CD14-positive monocyte (primary cell): ENCODE measurements around the gene ABHD1. TPM values are rescaled to one million over a fixed set of nuclear protein-coding genes. Genes with fewer than 3 reads are reported as not detected.
"Not testable (repeated sequence)": the region's sequence is repeated elsewhere in the genome, so short reads cannot be mapped to it uniquely, and the experiment has no call there.

Source experiments
- DNase-seq, 3 donors: peaks; one replicate each; pipeline ENCODE4 v3.0.0-alpha.2; 2011 to 2022
- H2AFZ ChIP-seq: 2 replicates; pipeline ENCODE4 v1.6.0; 2012; ENCODE audit warnings: mild to moderate bottlenecking, low read depth, low read length, inconsistent platforms; ENCODE audit not compliant: insufficient read depth, poor library complexity, severe bottlenecking
- H3K27ac ChIP-seq, 2 donors: 1 replicate in 1 of 2; 2 replicates in 1 of 2; pipeline ENCODE4 v1.5.1; 2012 to 2013; ENCODE audit warnings: low read length in 2 of 2, control low read depth in 1 of 2, inconsistent platforms in 1 of 2, low read depth in 1 of 2, mild to moderate bottlenecking in 1 of 2
- H3K27me3 ChIP-seq, 2 donors: one replicate each; pipeline versions ENCODE4 v1.6.0 to v1.6.1; 2011 to 2013; ENCODE audit warnings: low read length in 2 of 2; ENCODE audit not compliant: control insufficient read depth in 2 of 2, insufficient read depth in 2 of 2
- H3K36me3 ChIP-seq, 2 donors: replicated peaks in 1 of 2; 1 replicate in 1 of 2; 2 replicates in 1 of 2; pipeline versions ENCODE4 v1.5.1 to v1.6.1; 2012 to 2013; ENCODE audit warnings: low read length in 2 of 2, control low read depth in 1 of 2, inconsistent platforms in 1 of 2, mild to moderate bottlenecking in 1 of 2; ENCODE audit not compliant: insufficient read depth in 2 of 2, control insufficient read depth in 1 of 2
- H3K4me1 ChIP-seq, 2 donors: 1 replicate in 1 of 2; 2 replicates in 1 of 2; pipeline versions ENCODE4 v1.5.1 to v1.6.1; 2012 to 2013; ENCODE audit warnings: low read length in 2 of 2, control low read depth in 1 of 2, inconsistent platforms in 1 of 2, mild to moderate bottlenecking in 1 of 2, moderate library complexity in 1 of 2; ENCODE audit not compliant: insufficient read depth in 2 of 2, control insufficient read depth in 1 of 2
- H3K4me2 ChIP-seq: replicated peaks from 2 replicates; pipeline ENCODE3; 2012; ENCODE audit warnings: low read length, moderate library complexity, mild to moderate bottlenecking; ENCODE audit not compliant: poor library complexity, severe bottlenecking; ENCODE audit errors: extremely low read depth
- H3K4me3 ChIP-seq, 3 experiments: fragments of 200-600 bp in 1 of 3; sonication (generic) in 1 of 3; replicated peaks in 1 of 3; 1 replicate in 2 of 3; 2 replicates in 1 of 3; pipeline ENCODE4 v1.5.1; 2011 to 2013; ENCODE audit warnings: low read length in 3 of 3, mild to moderate bottlenecking in 3 of 3, control low read depth in 2 of 3, low read depth in 2 of 3, inconsistent platforms in 1 of 3, moderate library complexity in 1 of 3
- H3K79me2 ChIP-seq: 2 replicates; pipeline ENCODE4 v1.6.0; 2012; ENCODE audit warnings: mild to moderate bottlenecking, control low read depth, inconsistent platforms, low read length, moderate library complexity; ENCODE audit not compliant: insufficient read depth
- H3K9ac ChIP-seq: 2 replicates; pipeline ENCODE4 v1.6.0; 2017; ENCODE audit warnings: low read length, mild to moderate bottlenecking; ENCODE audit not compliant: insufficient read depth, poor library complexity, severe bottlenecking
- H3K9me3 ChIP-seq, 2 donors: replicated peaks in 1 of 2; 1 replicate in 1 of 2; 2 replicates in 1 of 2; pipeline versions ENCODE4 v1.5.1 to v1.6.1; 2012 to 2013; ENCODE audit warnings: low read length in 2 of 2, control low read depth in 1 of 2; ENCODE audit not compliant: control insufficient read depth in 1 of 2, insufficient read depth in 1 of 2
- H4K20me1 ChIP-seq: 2 replicates; pipeline ENCODE4 v1.6.0; 2012; ENCODE audit warnings: mild to moderate bottlenecking, low read length, control low read depth, moderate library complexity; ENCODE audit not compliant: insufficient read depth
- H3K27ac Mint-ChIP-seq, 7 donors: one replicate each; pipeline ENCODE4 v1.8.0; 2020; ENCODE audit warnings: mild to moderate bottlenecking in 7 of 7, mixed read lengths in 7 of 7, moderate library complexity in 6 of 7, inconsistent platforms in 2 of 7
- H3K27me3 Mint-ChIP-seq, 3 donors: one replicate each; pipeline ENCODE4 v1.8.0; 2021 to 2022; ENCODE audit warnings: low read depth in 3 of 3, mild to moderate bottlenecking in 3 of 3, mixed read lengths in 3 of 3, moderate library complexity in 3 of 3, inconsistent platforms in 1 of 3
- H3K36me3 Mint-ChIP-seq, 2 donors: one replicate each; pipeline ENCODE4 v1.8.0; 2020; ENCODE audit warnings: mixed read lengths in 2 of 2, inconsistent platforms in 1 of 2, mild to moderate bottlenecking in 1 of 2
- H3K4me1 Mint-ChIP-seq: one replicate; pipeline ENCODE4 v1.8.0; 2020; ENCODE audit warnings: mild to moderate bottlenecking, mixed read lengths
- H3K4me3 Mint-ChIP-seq, 2 donors: one replicate each; pipeline ENCODE4 v1.8.0; 2020; ENCODE audit warnings: mild to moderate bottlenecking in 2 of 2, mixed read lengths in 2 of 2, moderate library complexity in 1 of 2
- H3K9me3 Mint-ChIP-seq, 7 donors: one replicate each; pipeline ENCODE4 v1.8.0; 2020 to 2022; ENCODE audit warnings: mixed read lengths in 7 of 7, mild to moderate bottlenecking in 6 of 7, moderate library complexity in 6 of 7, inconsistent platforms in 2 of 7
- CTCF ChIP-seq: fragments of 200-600 bp; IDR thresholded peaks from one replicate; pipeline ENCODE4 v1.8.0; 2022; ENCODE audit warnings: antibody characterized with exemption, mild to moderate bottlenecking
- WGBS: methylation state at CpG from one replicate; pipeline ENCODE4 v1.1.5; 2013; ENCODE audit warnings: missing lambda C conversion rate; ENCODE audit not compliant: insufficient coverage; 5-methylcytosine and 5-hydroxymethylcytosine counted together
- intact Hi-C, 2 donors: fragments of 100-400 bp; cut with micrococcal nuclease; formaldehyde crosslinking; loops; one replicate each; pipeline versions ENCODE4 v1.15.0 to v1.15.1; 2023
- polyA plus RNA-seq, 3 donors: library from polyadenylated mRNA; depleted of rRNA in 1 of 3; unstranded in 2 of 3; stranded (reverse) in 1 of 3; fragments of 300-500 nt in 2 of 3; fragments of >200 nt in 1 of 3; fragmentation: Illumina TruSeq in 2 of 3; gene quantifications; 1 replicate in 2 of 3; 2 replicates in 1 of 3; pipeline ENCODE4 v1.2.3, GENCODE V29; 2012 to 2021

ABHD1 gene
- polyA plus RNA-seq, 3 donors: 0.08 to 1.2 (median 0.25) TPM

DNA sequence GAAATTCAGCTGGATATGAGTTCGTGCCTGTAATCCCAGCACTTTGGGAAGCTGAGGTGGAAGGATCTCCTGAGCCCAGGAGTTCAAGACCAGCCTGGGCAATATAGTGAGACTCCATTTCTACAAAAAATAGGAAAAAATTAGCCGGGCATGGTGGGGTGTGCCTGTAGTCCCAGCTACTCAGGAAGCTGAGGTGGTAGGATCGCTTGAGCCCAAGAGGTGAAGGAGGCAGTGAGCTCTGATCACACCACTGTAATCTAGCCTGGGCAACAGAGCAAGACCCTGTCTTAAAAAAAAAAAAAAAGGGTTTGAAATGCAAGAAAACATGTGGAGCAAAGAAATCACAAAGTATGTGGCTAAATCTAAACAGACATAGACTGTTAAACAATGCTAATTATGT, 14.5 kb upstream of the ABHD1 start:
- Histone ChIP-seq H3K4me3 (no peak overlapping the region), H3K27me3 (no peaks in the 10 kb centered on the region), H3K4me1 (no peaks in the 10 kb centered on the region), H3K36me3 (no peaks in the 10 kb centered on the region), H3K27ac (no peak overlapping the region), H3K9me3 (no peaks in the 10 kb centered on the region), H2AFZ (no peak overlapping the region), H3K4me2 (no peak overlapping the region), H3K79me2 (no peaks in the 10 kb centered on the region), H4K20me1 (no peaks in the 10 kb centered on the region), H3K9ac (no peak overlapping the region)
- intact Hi-C loops: no loop called here
- DNase-seq: no peak
- no peaks in the 10 kb centered on the region for H3K36me3 Mint-ChIP-seq
- peaks cover 0 to 6% (median 3%) of the 10 kb centered on the region in 3 donors for H3K27me3 Mint-ChIP-seq
- H3K27ac Mint-ChIP-seq: no peak overlapping the region
- H3K4me1 Mint-ChIP-seq: no peaks in the 10 kb centered on the region
- no peaks in the 10 kb centered on the region for H3K9me3 Mint-ChIP-seq
- 100% methylated on average over 1 of the region's 3 CpGs for WGBS
- no peak overlapping the region for H3K4me3 Mint-ChIP-seq
- no peak for TF ChIP-seq CTCF

DNA sequence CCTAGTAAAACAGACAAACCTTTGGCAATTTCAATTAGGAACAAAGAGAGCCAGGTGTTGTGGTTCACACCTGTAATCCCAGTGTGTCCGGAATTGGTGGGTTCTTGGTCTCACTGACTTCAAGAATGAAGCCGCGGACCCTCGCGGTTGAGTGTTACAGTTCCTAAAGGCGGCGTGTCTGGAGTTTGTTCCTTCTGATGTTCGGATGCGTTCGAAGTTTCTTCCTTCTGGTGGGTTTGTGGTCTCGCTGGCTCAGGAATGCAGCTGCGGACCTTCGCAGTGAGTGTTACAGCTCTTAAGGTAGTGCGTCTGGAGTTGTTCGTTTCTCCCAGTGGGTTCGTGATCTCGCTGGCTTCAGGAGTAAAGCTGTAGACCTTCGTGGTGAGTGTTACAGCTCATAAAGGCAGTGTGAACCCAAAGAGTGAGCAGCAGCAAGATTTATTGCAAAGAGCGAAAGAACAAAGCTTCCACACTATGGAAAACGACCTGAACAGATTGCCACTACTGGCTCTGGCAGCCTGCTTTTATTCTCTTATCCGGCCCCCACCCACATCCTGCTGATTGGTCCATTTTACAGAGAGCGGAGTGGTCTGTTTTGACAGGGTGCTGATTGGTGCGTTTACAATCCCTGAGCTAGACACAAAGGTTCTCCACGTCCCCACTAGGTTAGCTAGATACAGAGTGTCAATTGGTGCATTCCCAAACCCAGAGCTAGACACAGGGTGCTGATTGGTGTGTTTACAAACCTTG, 12.8 kb upstream of the ABHD1 start:
- H3K9ac ChIP-seq, H3K27ac ChIP-seq, H3K9me3 Mint-ChIP-seq, H3K27me3 Mint-ChIP-seq, H4K20me1 ChIP-seq, intact Hi-C loops, H3K79me2 ChIP-seq, H3K36me3 ChIP-seq, H3K4me3 ChIP-seq, H3K36me3 Mint-ChIP-seq, H3K4me1 Mint-ChIP-seq, H3K4me3 Mint-ChIP-seq, H3K9me3 ChIP-seq, H3K4me2 ChIP-seq, H3K4me1 ChIP-seq, DNase-seq, H2AFZ ChIP-seq, H3K27ac Mint-ChIP-seq, H3K27me3 ChIP-seq: not testable (repeated sequence)
- 87% methylated on average over 20 of the region's 24 CpGs for WGBS

GRCh38 chr2:27111392-27112078, 12.1 kb upstream of the ABHD1 start:
- H3K9ac ChIP-seq, H3K79me2 ChIP-seq, intact Hi-C loops, H4K20me1 ChIP-seq, H3K27ac ChIP-seq, H3K36me3 Mint-ChIP-seq, H3K4me3 Mint-ChIP-seq, H3K27me3 Mint-ChIP-seq, H2AFZ ChIP-seq, H3K4me1 Mint-ChIP-seq, H3K4me1 ChIP-seq, H3K4me3 ChIP-seq, H3K27me3 ChIP-seq, H3K9me3 Mint-ChIP-seq, H3K4me2 ChIP-seq, H3K27ac Mint-ChIP-seq, H3K9me3 ChIP-seq, DNase-seq, H3K36me3 ChIP-seq: not testable (repeated sequence)
- 96% methylated on average over 33 of the region's 49 CpGs for WGBS
